T-helper 22 cell (primary cell): ENCODE measurements around the gene CDC42BPA.
"Not testable (repeated sequence)": the region's sequence is repeated elsewhere in the genome, so short reads cannot be mapped to it uniquely, and the experiment has no call there.

Experiments
- DNase-seq: peaks from one replicate; pipeline ENCODE4 v3.0.0-alpha.2; 2020; ENCODE audit warnings: low read depth

CDC42BPA gene

GRCh38 chr1:226960944-226961765 lies 357.1 kb downstream of the CDC42BPA start:
- no peak for DNase-seq

- no peak for DNase-seq
Observed at GRCh38 chr1:226960256-226960655, 358.0 kb downstream of the CDC42BPA start.

- DNase-seq, result no peak
Observed at GRCh38 chr1:226958300-226958699, 360.0 kb downstream of the CDC42BPA start.

- no peak for DNase-seq
Observed at GRCh38 chr1:226957714-226958113, 360.6 kb downstream of the CDC42BPA start.

- DNase-seq, result no peak
Observed at GRCh38 chr1:226956942-226957713, 361.2 kb downstream of the CDC42BPA start.

- not testable (repeated sequence) for DNase-seq
Observed at GRCh38 chr1:226955857-226956256, 362.4 kb downstream of the CDC42BPA start.

GRCh38 chr1:226954777-226955176 lies 363.5 kb downstream of the CDC42BPA start:
- no peak for DNase-seq

- DNase-seq, result no peak
Observed at GRCh38 chr1:226954337-226954736, 364.0 kb downstream of the CDC42BPA start.

- no peak for DNase-seq
Observed at GRCh38 chr1:226953175-226953800, 365.0 kb downstream of the CDC42BPA start.

GRCh38 chr1:226952118-226952441 lies 366.2 kb downstream of the CDC42BPA start:
- DNase-seq, result no peak

GRCh38 chr1:226951286-226952117 lies 366.8 kb downstream of the CDC42BPA start:
- no peak for DNase-seq

- DNase-seq, result no peak
Observed at GRCh38 chr1:226950871-226951270, 367.4 kb downstream of the CDC42BPA start.

GRCh38 chr1:226950316-226950715 lies 368.0 kb downstream of the CDC42BPA start:
- no peak for DNase-seq

GRCh38 chr1:226949401-226949800 lies 368.9 kb downstream of the CDC42BPA start:
- no peak for DNase-seq

GRCh38 chr1:226948996-226949395 lies 369.3 kb downstream of the CDC42BPA start:
- DNase-seq, result no peak

- DNase-seq, result no peak
Observed at GRCh38 chr1:226948480-226948879, 369.8 kb downstream of the CDC42BPA start.

GRCh38 chr1:226948051-226948450 lies 370.2 kb downstream of the CDC42BPA start:
- DNase-seq, result no peak

GRCh38 chr1:226946841-226947240 lies 371.5 kb downstream of the CDC42BPA start:
- DNase-seq, result no peak

- no peak for DNase-seq
Observed at GRCh38 chr1:226946285-226946684, 372.0 kb downstream of the CDC42BPA start.

GRCh38 chr1:226945858-226946245 lies 372.4 kb downstream of the CDC42BPA start:
- no peak for DNase-seq

- no peak for DNase-seq
Observed at GRCh38 chr1:226945106-226945857, 373.0 kb downstream of the CDC42BPA start.
